GM21529 (cell line): ENCODE measurements around the gene MMRN1.
A peak's percentile ranks its signal among the peaks of the same experiment; 100 is the strongest.

Experiments used
- ATAC-seq: cut with Tn5 transposase; IDR thresholded peaks from one replicate; pipeline ENCODE4 v1.9.1; 2021; ENCODE audit not compliant: unreplicated experiment

MMRN1 gene

GRCh38 chr4:89913623-89914022 is 19.0 kb downstream of the MMRN1 start:
- no peak for ATAC-seq

- ATAC-seq, result no peak
Observed at GRCh38 chr4:89914609-89915550, 20.2 kb downstream of the MMRN1 start.

- no peak for ATAC-seq
Observed at GRCh38 chr4:89915937-89916336, 21.3 kb downstream of the MMRN1 start.

- no peak for ATAC-seq
Observed at GRCh38 chr4:89922848-89923416, 28.3 kb downstream of the MMRN1 start.

GRCh38 chr4:89928838-89929237 is 34.2 kb downstream of the MMRN1 start:
- ATAC-seq, result no peak

- ATAC-seq, result peak; percentile 78
Observed at GRCh38 chr4:89929425-89930159, 34.9 kb downstream of the MMRN1 start.

- ATAC-seq, result no peak
Observed at GRCh38 chr4:89939546-89939945, 44.9 kb downstream of the MMRN1 start.

- ATAC-seq, result no peak
Observed at GRCh38 chr4:89939994-89940393, 45.3 kb downstream of the MMRN1 start.

GRCh38 chr4:89942811-89943210 is 48.2 kb downstream of the MMRN1 start:
- no peak for ATAC-seq

- ATAC-seq, result peak; percentile 52
Observed at GRCh38 chr4:89949782-89950387, 55.2 kb downstream of the MMRN1 start.

- ATAC-seq, result no peak
Observed at GRCh38 chr4:89952458-89952857, 57.8 kb downstream of the MMRN1 start.

- ATAC-seq, result no peak
Observed at GRCh38 chr4:89954906-89955695, 60.4 kb downstream of the MMRN1 start.

- no peak for ATAC-seq
Observed at GRCh38 chr4:89957046-89957926, 62.6 kb downstream of the MMRN1 start.

- ATAC-seq, result no peak
Observed at GRCh38 chr4:89981789-89982334, 87.2 kb downstream of the MMRN1 start.

GRCh38 chr4:89988268-89988667 is 93.6 kb downstream of the MMRN1 start:
- no peak for ATAC-seq

- ATAC-seq, result no peak
Observed at GRCh38 chr4:89992744-89993143, 98.1 kb downstream of the MMRN1 start.

GRCh38 chr4:89994176-89994873 is 99.7 kb downstream of the MMRN1 start:
- no peak for ATAC-seq

GRCh38 chr4:89995006-89995405 is 100.4 kb downstream of the MMRN1 start:
- ATAC-seq, result no peak

GRCh38 chr4:89995814-89996213 is 101.2 kb downstream of the MMRN1 start:
- no peak for ATAC-seq
